CD4-positive, alpha-beta T cell treated with Interferon alpha-2 for 1 hour (primary cell): ENCODE data around the gene ARMC8.
A peak's percentile ranks its signal among the peaks of the same experiment; 100 is the strongest.

ENCODE experiments used
- DNase-seq, 2 donors: peaks; one replicate each; pipeline ENCODE4 v3.0.0-alpha.2; 2020 to 2022

ARMC8 gene

GRCh38 chr3:138317687-138318086 is 130.6 kb downstream of the ARMC8 start:
- DNase-seq, result no peak

- no peak for DNase-seq
Measured at GRCh38 chr3:138323971-138324370, 136.9 kb downstream of the ARMC8 start.

- DNase-seq, result no peak
Measured at GRCh38 chr3:138325990-138326389, 138.9 kb downstream of the ARMC8 start.

- DNase-seq, result no peak
Measured at GRCh38 chr3:138326866-138327595, 139.9 kb downstream of the ARMC8 start.

- no peak for DNase-seq
Measured at GRCh38 chr3:138327831-138328230, 140.7 kb downstream of the ARMC8 start.

- no peak for DNase-seq
Measured at GRCh38 chr3:138328341-138328740, 141.2 kb downstream of the ARMC8 start.

- DNase-seq, result peak; percentile 93 to 95
Measured at GRCh38 chr3:138329127-138329983, 142.3 kb downstream of the ARMC8 start, which contains the start of gene NME9. Gene NME9 (minus strand): TSS chr3:138329851. CDS start chr3:138329335, 516 bp downstream.

- DNase-seq, result no peak
Measured at GRCh38 chr3:138329984-138330293, 142.8 kb downstream of the ARMC8 start.

GRCh38 chr3:138331143-138331894 is 144.2 kb downstream of the ARMC8 start:
- DNase-seq, result no peak

GRCh38 chr3:138332472-138333073 is 145.5 kb downstream of the ARMC8 start:
- DNase-seq, result peak in 1 of 2 donors; percentile 42

GRCh38 chr3:138334608-138335007 is 147.5 kb downstream of the ARMC8 start:
- no peak for DNase-seq

GRCh38 chr3:138336454-138336999 is 149.4 kb downstream of the ARMC8 start:
- DNase-seq, result no peak

GRCh38 chr3:138338244-138338643 is 151.1 kb downstream of the ARMC8 start:
- DNase-seq, result no peak

GRCh38 chr3:138338811-138339210 is 151.7 kb downstream of the ARMC8 start:
- no peak for DNase-seq

- no peak for DNase-seq
Measured at GRCh38 chr3:138340511-138340910, 153.4 kb downstream of the ARMC8 start.

GRCh38 chr3:138344754-138345153 is 157.7 kb downstream of the ARMC8 start:
- no peak for DNase-seq
